Measurements from ENCODE around the gene ITIH3.

The ITIH3 gene

GRCh38 chr3:52829906-52830463 lies 35.4 kb downstream of the ITIH3 start:
- DNase-seq = no peak

- DNase-seq = no peak
Measured at GRCh38 chr3:52830535-52831258, 36.1 kb downstream of the ITIH3 start, which contains the start of gene ITIH4. TSS of gene ITIH4 (minus strand) at chr3:52830672. CDS start at chr3:52830642, 30 bp downstream.

- no peak for DNase-seq
Measured at GRCh38 chr3:52831500-52832301, 37.1 kb downstream of the ITIH3 start.

DNA sequence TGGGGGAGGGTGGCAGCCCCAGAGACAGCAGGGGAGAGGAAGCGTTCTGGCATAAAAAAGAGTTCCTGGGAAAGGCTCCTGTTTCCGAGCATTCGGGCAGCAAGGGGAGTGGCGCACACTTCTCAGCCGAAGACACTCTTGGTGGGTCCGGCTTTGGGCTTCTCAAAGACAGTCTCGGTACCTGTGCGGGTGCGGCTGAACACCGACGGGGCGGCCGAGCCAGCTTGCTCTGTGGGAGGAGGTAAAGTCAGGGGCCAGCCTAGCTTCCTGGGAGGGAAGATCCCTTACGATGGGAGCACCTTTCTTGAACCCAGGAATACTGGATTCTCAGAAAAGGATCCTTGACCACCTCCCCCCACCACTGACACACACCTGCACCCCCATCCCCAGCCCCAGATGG lies 38.6 kb downstream of the ITIH3 start:
- no peak for DNase-seq

DNA sequence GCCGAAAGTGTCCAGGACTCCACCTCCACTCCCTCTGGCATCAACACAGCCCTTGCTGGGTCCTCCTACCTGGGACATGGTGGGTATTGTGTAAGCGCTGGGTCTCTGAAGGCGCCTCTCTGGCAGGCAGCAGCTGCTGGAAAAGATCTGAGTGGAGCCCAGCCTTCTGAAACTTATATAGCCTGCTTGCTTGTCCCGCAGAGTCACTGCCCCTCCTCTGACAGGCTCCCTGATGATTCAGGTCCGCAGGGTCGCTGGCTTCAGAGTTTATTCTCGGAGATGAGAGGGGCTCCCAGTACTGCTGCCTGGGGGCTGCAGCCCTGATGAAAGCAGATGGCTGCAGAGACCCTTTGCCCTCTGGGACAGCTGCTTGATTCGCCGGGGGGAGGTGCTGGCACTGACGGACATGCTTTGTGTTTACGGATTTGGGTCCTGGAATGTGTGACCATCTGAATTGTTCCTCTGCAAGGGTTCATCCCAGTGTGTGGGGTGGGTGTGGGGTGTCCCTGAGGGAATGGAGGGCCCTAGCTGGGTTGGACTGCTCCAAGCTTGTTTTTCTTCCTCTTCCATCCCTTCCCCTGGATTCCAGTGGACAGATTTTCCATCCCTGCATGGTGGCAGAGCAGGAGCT lies 40.4 kb downstream of the ITIH3 start, which contains the start of gene MUSTN1:
MUSTN1 (minus strand) TSS at position 149 of the 631 bp plus-strand sequence; CDS start at position 78, 71 bp downstream.
- no peak for DNase-seq

DNA sequence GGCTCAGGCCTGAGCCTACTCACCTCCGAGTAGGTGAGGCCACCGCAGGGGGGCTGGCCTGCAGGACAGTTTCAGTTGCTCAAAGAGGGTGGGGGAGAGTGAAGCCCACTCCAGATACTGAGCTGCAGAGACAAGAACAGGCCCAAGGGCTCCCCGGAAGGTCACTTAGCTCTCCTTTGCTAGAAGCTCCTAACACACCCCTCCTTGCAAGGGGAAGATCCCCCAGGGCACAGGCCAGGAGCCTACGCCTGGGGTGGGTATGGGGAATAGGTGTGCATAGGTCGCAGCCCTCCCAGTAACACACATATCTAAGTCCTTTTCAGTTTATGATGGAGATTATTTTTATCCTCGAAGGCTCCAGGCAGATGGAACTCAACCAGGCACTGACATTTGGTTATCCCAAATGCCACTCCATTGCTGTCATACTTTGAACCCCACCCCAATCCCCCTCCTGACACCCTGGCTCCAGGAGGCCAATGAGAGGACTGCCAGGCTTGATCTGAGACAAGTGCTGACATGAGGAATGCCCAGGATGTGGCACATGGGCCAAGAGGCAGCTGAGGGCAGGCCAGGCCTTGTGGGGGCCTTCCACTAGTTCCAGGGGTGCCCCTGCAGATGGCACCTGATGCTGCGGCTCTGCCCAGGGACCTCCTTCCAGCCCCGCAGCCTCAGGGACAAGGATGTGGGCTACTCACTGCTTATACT lies 41.3 kb downstream of the ITIH3 start:
- no peak for DNase-seq

- DNase-seq = no peak
Measured at GRCh38 chr3:52836471-52836845, 41.9 kb downstream of the ITIH3 start.

GRCh38 chr3:52836986-52837385 lies 42.4 kb downstream of the ITIH3 start:
- DNase-seq = no peak

- no peak for DNase-seq
Measured at GRCh38 chr3:52838561-52839267, 44.1 kb downstream of the ITIH3 start.

- DNase-seq = no peak
Measured at GRCh38 chr3:52839268-52839575, 44.6 kb downstream of the ITIH3 start.

DNA sequence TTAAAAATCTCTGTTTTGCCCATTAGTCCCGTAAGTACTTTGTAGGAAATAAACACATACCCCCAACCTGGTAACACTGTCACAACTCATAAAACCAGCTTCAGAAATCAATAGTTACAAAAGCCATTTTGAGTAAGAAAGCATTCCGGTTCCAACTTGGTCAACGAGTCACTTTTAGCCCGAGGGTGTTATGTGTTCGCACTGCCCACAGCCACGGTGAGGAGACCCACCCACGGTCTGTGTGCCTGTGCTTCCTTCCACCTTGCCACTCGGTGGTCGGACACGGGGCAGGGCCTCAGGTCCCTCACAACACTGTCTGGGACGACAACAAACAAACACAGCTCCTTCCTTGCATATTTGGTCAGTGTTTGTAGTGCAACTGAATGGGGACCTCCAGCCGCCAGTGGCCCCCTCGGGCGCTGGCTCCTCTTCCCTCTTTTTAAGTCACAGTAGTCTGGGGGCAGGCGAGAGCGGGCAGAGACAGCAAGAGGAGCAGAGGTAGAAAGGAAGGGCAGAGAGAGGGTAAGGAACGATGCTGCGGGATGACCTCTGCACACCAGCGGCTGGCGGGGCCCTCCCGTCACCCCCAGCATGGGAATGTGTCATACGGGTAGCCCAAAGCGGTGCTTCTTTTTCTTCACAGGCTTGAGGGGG lies 45.4 kb downstream of the ITIH3 start:
- no peak for DNase-seq

- DNase-seq = no peak
Measured at GRCh38 chr3:52841211-52841980, 46.8 kb downstream of the ITIH3 start.

DNA sequence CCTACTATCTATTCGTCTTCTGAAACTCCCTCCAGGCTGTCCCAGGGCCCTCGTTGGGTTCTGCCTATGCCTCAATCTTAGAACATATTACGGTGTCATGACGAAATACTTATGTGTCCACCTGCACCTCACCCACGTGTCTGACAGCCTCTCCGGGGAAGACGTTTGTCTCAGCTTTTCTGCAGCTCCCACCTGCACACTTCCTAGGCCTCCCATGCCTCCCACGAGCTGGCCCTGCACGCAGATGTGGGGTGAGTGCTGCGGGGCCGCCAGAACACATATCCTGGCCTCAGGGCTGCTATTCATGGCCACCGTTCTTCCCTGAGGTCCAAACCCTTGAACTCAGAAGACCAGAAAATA lies 47.4 kb downstream of the ITIH3 start:
- DNase-seq = no peak

GRCh38 chr3:52842424-52842823 lies 47.8 kb downstream of the ITIH3 start:
- DNase-seq = no peak

DNA sequence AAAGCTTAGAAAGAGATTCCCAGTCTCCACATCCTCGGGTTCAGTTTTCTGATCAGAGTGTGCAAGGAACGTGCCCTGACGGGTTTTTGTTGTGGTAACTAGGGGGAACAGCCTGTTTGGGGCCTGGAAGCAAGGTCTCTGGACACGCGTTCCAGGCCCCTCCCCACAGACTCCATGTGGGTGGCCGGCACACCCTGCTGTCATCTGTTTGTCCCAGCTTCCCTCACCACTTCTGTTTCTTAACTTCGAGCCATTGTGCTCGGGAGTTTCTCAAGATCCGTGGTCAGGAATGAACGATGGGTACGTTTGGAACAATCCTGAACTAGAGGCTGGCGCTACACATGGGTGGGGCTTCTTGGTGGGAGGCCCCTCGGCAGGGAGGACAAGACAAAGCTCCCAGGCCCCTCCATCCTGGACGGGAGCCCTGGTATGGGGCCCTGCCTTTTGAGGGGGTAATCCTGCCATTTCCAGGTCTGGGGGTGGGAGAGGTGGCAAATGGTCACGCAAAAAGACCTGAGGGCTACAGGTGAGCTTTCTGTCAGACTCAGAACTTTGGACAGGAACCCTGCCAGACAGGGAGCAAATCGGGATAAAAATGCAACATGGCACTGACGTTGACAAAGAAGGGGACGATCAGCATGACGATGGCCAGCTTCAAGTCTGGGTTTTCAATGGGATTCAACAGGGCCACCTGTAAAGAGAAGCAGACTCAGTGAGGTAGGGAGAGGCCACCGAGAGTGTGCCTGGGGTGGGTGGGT lies 48.7 kb downstream of the ITIH3 start:
- DNase-seq = no peak

DNA sequence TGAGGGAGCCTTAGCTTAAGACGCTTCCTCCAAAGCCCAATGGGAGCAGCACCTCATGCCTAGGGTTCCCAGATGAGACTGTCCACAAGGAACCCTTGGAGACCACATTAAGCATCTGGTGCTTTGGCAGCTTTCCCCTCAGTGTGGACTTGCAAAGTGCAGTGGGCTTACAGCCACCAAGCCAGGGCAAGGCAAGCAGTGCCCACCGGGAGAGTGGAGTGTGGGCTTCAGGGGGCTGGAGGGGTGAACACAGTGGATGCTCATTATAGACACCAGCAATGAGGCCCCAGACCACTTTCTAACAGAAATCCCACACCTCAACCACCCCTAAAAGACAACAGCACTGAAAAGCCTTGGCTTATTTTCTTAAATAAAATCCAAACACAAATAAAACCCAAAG lies 49.3 kb downstream of the ITIH3 start:
- DNase-seq = no peak

DNA sequence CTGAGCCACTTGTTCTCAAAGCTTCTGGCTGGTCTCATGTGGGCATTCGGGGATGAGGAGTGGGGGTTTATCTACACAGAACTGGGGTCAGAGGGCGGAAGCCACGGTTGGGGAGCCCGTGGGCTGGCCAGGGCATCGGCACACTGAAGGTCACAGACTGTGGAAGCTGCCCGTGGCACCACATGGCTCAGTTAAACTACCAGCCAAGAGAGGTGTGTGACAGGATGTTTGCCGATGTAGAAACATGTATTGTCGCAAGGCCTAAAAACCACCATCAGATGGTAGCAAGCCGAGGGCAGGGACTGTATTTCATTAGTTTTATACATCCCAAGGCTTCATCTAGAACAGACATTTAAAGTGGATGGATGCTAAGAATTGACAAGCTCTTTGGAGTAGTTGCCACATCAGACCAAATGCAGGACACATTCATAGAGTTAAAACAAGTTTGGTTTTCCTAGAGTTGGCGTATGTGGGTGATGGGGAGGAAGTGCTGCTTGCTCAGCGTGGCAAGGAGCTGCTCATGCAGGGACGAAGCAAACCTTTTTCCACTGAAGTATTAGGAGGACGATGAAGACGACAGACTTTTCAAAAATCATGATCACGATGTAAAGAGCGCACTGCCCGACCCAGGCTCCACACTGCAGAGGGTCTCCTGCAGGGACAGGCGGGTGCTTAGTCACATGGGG lies 49.8 kb downstream of the ITIH3 start:
- no peak for DNase-seq

DNA sequence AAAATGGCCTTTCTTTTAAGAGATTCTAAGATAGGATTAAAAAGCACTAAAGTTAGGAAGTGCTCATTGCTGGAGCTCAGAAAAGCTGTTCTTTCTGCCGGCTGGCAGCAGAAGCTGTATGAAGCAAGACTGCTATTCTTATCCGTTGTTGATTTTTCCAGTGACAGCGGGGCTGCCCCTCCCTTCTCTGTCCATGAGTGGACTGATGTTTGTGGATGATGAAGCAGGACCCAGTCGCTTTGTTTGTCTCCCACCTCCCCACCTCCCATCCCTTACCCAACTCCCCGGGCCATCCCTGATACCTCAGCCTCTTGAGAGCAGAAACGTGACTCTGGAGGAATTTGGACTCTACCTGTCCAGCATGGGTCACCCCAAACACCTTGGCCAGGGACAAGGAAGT lies 50.6 kb downstream of the ITIH3 start:
- no peak for DNase-seq

DNA sequence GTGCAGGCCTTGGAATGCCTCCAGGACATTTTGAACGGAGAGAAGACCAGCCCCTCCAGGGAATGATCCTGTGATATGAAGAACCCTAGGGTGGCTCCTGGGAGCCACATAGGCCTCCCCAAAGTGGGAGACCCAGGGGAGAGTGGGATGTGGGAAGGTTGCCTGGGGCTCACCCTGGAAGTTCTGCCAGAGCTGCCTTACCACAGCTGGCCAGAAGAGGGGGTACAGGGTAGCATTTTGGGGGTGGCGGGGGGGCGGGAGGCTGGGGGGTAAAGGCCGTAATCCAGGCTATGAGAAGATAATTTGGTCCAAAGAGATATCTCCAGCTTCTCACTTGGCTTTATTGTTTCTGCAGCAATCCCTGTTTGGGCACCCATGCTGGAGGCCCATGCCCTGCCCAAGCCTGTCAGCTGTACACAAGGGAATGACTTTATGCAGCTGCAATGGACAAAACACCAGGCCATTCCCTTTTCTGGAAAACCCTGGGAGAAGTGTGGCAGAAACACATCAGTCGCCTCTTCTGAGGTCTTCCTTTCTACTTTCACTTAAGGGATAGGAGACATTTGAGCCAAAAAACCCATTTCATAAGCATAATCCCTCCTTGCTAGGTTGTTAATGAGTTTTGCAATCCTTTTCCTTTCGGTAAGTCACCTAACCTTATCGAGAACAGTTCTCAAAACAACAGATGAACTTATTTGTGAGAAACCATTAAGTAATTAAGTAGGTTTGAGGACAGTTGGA lies 51.3 kb downstream of the ITIH3 start:
- peak in 1 of 2 experiments; percentile 23 for DNase-seq
